ENCODE results near the gene MTCL1.

DNA sequence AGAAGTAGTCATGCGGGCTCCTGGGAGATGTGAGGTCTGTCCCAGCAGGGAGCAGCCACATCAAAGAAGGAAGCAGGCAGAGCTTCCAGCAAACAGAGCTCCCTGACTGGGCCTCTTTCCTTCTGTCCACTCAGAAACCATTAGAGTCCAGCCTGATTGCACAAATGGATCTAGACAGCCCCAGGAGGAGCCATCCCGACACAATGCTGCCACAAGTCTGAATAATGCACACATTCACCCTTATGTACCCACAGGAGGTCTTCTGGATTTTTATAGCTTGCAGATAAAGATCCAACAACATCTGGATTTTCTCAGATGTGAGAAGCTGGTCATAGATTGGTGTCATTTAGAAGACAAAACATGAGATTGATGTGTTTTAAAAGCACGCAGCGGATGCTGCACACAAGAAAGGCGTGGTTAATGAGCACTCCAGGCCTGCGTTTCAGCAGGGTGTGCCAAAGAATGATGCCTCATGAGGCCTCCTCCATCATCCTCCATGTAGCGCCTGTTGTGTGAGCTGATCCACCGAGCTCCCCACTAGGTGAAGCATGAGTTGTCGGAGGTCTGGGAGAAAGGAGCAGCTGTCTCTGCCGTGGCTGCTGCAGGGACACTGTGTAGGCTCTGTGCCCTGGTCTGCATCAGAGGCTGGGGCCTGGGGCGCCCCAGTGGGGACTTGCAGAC lies 60.6 kb downstream of the MTCL1 start:
- TF ChIP-seq ZNF274 (IDR thresholded peaks at IDR 0.05; ENCODE audit: low read depth, low read length) (no peak), YY1 (IDR thresholded peaks at IDR 0.05; ENCODE audit: insufficient read depth, insufficient read length) (no peak), SUZ12 (IDR thresholded peaks at IDR 0.05; ENCODE audit: extremely low read depth, insufficient read depth, insufficient read length) (no peak)

All from NT2/D1 (cell line).